GM12891 (cell line): ENCODE measurements around the gene MFSD6.

ENCODE experiments used
- POLR2A ChIP-seq: IDR thresholded peaks from 2 replicates; pipeline ENCODE4 v1.6.1; 2011; ENCODE audit warnings: low read depth, low read length, control low read depth
- SPI1 ChIP-seq: IDR thresholded peaks from 2 replicates; pipeline ENCODE4 v1.6.1; 2011; ENCODE audit warnings: low read depth, low read length, control low read depth
- TAF1 ChIP-seq: IDR thresholded peaks from 2 replicates; pipeline ENCODE4 v1.6.1; 2011; ENCODE audit warnings: low read depth, low read length, control low read depth

DNA sequence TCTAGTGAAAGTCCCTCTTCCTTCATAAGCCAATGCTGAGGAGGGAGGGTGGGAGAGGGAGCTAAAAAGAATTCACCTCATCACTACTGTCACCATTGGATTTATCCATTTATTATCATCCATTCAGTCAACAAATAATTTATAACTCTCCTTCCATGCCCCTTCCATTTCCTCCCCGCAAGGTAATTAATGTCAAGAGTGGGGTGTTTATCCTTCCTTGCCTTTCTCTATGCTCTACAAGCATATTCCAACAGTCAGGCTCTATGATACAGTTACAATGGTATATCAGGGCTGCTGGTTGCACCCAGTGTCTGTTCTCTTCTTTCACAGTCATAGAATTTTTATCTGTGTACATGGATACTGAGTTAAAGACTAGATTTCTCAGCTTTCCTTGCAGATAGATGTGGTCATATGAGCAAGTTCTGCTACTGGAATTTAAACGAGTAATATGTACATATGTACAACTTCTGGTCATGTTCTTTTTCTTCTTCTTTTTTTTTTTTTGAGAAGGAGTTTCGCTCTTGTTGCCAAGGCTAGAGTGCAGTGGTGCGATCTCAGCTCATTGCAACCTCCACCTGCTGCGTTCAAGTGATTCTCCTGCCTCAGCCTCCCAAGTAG is 5.1 kb upstream of the MFSD6 start:
- TF ChIP-seq POLR2A: no peak
- no peak for TF ChIP-seq TAF1
- no peak for TF ChIP-seq SPI1
